ENCODE results near the gene MIGA2.
A peak's percentile ranks its signal among the peaks of the same experiment; 100 is the strongest.

MIGA2 gene

DNA sequence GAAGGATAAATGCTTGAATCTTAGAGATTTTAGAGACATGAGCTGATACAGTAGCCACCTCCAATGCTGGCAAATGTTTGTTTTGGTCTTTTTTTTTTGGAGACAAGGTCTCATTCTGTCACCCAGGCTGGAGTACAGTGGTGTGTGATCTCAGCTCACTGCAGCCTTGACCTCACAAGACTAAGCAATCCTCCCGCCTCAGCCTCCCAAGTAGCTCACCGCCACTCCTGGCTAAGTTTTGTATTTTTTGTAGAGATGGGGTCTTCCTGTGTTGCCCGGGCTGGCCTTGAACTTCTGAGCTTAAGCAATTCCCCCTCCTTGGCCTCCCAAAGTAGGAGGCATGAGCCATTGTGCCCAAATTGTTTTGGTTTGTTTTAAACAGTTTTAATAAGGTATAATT, 37.7 kb downstream of the MIGA2 start:
- no peak for DNase-seq (ENCODE audit: low spot score)

DNA sequence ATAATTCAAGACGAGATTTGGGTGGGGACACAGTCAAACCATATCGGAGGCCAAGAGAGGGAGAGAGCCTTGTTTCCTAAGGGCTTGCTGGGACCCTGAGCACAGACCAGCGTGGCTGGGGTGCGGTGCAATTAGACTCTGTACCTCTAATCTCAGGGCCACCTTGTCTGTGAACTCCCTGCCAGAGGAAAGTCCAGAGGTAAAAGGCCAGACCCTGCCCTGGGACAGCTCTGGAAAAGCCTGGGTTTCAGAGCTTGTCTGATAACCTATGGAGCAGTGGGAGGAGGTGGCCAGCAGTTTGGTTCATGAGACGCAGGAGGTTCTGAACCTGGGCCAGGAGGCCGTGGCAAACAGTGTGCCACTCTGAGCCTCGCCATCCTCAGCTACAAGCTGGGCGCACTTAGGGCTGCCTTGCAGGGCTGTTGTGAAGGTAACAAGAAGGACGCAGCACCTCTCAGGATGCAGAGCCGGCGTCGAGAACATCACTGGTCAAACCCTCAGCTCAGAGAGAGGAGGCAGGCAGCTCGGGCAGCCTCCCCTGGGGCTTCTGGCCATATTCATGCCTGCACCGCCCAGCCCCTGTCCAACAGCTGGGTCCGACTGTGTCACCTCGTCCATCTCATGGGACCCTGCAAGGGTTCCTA, 39.7 kb downstream of the MIGA2 start:
- DNase-seq (ENCODE audit: low spot score) = no peak

DNA sequence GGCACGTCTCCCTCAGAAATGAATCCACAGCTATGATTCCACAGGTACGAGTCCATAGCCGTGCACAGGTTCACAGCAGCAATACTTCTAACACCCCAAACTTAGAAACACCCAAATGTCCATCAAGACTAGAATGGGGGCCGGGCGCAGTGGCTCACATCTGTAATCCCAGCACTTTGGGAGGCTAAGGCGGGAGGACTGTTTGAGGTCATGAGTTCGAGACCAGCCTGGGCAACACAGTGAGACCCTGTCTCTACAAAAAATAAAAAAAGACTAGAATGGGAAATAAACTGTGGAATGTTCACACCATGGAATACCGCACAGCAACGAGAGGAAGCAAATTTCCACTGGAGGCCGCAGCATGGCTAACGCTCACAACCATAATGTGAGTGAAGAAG, 40.2 kb downstream of the MIGA2 start:
- no peak for DNase-seq (ENCODE audit: low spot score)

DNA sequence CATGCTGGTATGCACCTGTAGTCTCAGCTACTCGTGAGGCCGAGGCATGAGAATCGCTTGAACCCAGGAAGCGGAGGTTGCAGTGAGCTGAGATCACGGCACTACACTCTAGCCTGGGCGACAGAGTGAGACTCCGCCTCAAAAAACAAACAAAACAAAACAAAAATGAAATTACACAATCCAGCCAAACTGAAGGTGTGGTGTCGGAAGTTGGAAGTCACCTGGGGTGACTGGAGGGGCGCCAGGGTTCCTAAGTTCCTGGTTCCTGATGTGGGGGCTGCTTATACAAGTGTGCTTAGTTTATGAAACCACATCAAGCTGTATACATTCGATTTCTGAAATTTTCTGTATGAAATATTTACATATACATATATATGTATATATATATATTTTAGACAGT, 40.8 kb downstream of the MIGA2 start:
- DNase-seq (ENCODE audit: low spot score) = no peak

DNA sequence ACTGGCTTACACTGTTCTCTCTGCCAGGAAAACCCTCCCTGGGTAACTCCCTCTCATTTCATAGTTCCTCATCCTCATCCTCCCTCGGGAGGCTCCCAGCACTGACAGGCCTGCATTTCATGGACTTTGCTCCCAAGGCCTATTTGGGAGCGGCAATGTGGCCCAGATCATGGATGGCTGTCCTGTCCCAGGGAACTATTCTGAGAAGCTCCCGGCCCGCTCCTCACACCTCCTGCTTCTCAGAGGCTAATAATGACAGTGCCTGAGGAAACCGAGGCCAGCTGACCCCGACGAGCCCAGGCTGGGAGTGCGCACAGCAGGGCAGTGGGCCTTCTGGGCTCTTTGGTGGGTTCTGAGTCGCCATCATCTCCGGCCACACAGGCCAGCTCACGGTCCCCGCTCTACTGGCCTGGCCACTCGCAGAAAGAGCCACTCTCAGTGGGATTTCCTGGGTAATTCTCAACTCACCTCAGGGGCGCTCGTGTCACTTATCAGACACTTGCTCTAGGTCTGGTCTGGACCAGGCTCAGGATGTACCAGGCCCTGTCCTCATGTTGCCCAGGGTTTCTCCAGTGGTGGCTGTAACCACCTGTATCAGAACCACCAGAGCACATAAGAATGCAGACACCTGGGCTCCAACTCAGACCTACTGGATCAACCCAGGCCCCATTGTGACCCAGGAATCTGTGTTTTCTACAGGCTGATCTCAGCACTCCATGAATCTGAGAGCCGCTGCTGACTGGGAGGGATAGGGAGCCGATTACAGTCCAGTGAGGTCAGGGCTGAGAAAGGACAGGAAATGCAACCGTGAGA, 42.5 kb downstream of the MIGA2 start:
- DNase-seq (ENCODE audit: low spot score) = no peak

DNA sequence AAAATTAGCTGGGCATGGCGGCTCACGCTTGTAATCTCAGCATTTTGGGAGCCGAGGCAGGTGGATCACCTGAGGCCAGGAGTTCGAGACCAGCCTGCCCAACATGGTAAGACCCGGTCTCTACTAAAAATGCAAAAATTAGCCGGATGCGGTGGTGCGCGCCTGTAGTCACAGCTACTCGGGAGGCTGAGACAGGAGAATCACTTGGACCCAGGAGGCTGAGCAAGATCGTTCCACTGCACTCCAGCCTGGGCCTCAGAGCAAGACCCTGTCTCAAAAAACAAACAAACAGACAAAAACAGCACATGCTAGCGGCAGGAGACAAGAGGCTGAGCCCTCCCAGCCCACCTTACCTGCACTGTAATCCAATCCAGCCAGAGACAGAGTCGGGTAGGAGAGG, 43.4 kb downstream of the MIGA2 start:
- DNase-seq (ENCODE audit: low spot score) = no peak

DNA sequence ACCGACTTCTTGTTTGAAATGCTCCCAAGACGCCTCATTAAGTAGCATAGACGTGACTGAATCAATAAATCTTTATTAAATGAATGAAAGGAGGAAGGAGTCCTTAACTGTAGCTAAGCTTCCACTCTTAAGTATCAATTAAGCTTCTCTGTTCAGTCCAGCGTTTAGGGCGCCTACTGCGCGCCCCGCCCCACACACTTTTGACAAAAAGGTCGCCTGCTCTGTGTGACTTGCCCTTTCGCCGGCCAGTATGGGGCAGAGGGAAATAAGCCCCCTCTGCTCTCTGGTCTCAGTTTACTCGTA, 43.8 kb downstream of the MIGA2 start:
- no peak for DNase-seq (ENCODE audit: low spot score)

DNA sequence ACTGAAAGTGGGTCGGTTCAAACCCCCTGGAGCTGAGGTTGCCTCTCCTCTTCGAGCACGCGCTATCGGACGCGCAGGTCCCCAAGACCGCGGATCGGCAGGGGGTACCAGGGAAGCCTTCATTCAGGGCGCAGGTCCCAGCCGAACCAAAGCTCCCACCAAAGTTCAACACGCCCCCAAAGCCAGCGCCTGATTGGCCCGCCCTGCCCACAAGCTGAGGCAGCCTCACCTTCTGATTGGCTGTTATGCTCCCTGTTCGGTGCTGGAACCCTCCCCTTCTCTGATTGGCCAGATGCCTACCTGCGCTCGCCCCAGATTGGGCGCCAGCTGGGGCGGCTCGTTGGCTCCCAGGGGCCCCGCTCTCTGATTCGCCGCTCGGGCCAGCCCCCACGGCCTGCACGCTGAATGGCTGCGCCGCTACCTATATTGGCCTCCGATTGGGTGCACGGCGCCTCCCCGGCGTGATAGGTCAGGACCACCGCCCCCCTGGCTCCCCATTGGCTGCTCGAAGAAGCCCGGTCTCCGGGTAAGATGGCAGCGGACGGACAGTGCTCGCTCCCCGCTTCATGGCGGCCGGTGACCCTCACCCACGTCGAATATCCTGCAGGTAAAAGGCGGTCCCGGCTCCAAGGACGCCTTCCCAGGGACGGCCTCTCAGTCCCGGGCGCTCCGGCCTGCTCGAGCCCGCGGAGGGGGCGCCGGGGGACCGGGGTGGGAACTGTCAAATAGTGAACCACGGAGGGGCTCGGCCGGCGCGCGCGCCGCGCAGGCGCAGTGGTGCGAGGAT, 44.4 kb downstream of the MIGA2 start, which contains the start of gene DOLPP1:
Gene DOLPP1 (plus strand): TSS at position 511 of the 787 bp plus-strand sequence. CDS start 21 bp downstream, at position 532.
- DNase-seq (ENCODE audit: low spot score) = peak; percentile 99

DNA sequence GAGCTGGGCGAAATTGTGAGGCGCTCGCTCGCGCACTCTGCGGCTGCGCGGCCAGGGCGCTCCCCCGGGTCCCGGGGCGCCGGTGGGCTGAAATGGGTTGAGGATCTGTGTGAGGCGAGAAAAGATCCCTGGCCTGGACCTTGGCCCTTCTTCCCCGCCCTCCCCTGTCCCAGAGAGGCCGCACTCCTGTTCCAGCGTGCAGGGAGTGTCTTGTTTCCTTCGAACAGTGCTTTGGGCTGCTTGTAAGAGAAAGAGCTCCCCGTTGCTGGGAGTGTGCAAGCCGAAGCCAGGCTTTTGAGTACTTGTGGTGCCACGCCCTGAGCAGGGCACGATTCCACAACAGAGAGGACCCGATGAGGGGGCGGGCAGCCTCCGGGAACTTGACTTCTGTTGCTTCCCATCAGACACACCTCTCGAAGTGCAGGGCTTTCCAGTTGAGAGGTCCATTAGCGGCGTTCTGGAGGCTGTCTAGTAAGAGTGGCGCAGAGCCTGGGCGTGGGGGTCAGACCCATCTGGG, 45.0 kb downstream of the MIGA2 start:
- DNase-seq (ENCODE audit: low spot score) = peak; percentile 66

DNA sequence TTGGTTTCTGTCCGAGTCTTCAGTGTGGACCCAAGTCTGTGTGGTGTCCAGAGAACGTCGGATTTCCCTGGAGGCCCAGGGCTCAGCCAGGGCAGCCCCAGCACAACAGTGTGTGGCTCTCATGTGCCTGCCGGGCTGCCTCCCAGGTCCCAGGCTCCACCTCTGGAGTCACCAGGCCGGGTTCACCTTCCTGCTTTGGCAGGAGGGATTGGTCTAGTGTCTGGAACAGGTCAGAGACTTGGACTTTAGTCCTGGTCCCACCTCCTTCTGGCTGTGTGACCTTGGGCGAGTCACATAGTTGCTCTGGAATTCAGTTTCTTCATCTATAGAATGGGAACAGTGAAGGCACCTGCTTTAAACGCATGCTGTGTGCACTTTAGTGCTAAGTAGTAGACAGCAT, 47.7 kb downstream of the MIGA2 start:
- DNase-seq (ENCODE audit: low spot score) = no peak

DNA sequence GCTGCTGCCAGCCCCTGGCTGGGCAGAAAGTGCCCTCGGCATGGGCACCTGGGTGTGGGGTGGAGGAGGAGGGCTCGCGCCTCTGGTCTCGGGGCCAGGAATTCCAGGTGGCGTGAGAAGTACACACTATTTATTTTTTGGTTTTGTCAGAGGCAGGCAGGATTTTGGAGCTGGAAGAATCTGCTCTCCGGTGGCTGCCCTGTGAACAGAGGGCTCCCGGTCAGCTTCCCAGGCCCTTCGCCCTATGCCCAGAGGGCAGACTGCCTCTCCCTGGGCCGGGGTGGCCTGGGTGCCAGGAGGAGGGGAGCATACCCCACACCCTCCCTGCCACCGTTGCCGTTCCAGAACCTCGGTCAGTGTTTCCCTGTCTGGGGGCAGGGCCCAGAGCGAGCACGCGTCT, 52.8 kb downstream of the MIGA2 start:
- no peak for DNase-seq (ENCODE audit: low spot score)

DNA sequence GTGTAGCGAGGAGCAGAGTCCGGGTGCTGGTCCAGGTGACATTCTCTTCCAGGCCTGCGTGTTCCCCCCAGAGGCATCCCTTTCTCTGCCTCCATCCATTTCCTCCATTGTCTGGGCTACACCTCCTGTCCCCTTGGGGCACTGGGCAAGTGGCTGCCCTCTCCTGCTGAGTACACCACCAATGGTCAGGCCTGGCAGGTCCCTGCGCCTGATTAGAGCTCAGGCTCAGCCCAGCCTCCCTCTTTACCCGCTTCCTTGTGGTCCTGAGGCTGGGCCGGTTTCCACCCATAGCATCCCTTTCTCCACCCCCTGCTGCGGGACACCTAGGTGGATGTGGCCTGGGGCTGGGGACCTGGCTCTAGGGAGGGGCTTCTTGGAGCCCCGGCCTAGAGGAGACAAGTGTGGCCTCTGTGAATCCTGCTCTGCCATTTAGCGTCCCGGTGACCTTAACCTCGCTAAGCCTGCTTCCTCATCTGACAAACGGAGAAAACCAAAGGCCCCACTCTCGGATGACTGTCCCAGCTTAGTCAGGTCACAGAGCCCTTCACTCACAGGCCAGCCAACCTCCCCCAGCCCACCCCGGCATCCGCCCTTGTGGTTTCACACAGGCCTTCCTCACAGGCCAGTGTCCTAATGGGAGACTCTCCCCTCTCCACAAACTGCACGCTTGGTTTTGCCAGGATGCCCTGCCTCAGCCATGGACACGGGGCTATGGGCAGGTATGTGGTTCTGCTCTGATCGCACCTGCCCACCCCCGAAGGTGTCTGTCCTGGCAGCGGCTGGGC, 57.4 kb downstream of the MIGA2 start:
- no peak for DNase-seq (ENCODE audit: low spot score)

DNA sequence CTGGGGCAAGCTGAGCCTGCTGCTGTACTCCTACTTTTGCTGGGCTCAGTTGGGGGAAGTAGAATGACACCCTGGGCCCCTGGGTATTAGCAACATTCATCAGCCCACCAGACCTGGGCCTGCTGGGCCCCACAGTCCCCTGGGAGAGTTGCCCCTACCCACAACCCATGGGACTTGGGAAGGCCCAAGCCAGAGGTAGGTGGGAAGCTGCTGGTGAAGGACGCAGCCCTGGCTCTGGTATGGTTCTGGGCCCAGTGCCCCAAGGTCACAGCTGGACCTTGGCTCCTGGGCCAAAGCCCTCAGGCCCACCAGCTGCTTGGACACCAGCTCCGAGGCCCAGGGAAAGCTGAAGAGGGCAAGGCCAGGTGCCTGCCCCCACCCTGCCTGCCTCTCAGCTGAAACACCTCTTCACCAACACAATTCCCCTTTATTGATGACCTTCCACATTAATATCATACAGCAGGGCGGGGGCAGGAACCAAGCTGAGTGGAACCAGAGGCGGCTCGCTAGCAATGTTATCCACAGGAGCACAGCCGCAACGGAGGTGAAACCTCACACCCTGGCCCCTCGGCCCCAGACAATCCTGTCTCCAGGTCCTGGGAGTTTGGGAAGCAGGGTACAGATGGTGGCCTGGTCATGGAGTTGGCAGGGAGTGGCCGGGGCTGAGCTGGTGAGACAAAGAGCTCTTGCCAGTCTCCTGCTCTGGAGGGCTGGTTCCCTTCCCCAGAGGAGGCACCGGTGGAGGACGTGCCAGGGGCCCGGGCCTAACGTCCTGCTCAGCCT, 58.2 kb downstream of the MIGA2 start:
- no peak for DNase-seq (ENCODE audit: low spot score)

DNA sequence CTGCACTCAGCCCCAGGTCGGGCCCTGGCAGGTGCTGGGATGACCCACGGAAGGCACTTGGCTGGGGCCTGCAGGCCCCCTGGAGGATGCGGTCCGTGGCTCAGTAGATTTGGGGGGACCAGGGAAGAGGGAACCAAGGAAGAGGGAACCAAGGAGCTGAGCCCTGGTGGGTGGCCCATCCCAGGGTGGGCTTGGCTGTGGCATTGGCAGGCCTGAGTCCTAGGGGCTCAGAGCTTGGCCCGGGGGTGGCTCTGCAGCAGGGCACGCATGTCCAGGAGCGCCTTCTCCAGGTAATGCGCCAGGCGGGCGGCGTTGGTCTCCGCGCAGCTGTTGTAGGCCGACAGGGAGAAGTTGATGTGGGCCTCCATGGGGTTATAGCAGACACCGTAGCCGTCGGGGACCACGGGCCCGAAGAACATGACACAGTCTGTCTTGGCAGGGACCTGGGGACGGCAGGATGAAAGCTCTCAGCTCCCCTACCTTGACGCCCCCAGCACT, 58.8 kb downstream of the MIGA2 start:
- DNase-seq (ENCODE audit: low spot score) = no peak

DNA sequence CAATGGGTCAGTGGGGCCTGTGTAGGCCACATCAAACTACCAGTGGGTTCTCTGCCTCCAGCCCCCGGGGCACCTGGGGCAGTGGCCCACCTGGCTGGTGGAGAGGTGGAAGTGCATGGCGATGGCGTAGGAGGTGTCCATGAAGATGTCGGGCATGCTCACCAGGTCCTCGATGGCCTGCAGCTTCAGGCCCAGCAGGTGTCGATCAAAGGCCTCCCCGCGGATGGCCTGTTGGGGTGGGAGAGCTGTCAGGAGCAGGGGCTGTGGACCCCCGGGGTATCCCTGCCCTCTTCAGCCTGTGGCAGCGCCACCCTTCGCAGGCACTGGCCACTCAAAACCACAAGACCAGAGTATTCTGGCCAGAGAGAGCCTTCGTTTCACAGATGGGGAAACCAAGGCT, 59.5 kb downstream of the MIGA2 start:
- no peak for DNase-seq (ENCODE audit: low spot score)

DNA sequence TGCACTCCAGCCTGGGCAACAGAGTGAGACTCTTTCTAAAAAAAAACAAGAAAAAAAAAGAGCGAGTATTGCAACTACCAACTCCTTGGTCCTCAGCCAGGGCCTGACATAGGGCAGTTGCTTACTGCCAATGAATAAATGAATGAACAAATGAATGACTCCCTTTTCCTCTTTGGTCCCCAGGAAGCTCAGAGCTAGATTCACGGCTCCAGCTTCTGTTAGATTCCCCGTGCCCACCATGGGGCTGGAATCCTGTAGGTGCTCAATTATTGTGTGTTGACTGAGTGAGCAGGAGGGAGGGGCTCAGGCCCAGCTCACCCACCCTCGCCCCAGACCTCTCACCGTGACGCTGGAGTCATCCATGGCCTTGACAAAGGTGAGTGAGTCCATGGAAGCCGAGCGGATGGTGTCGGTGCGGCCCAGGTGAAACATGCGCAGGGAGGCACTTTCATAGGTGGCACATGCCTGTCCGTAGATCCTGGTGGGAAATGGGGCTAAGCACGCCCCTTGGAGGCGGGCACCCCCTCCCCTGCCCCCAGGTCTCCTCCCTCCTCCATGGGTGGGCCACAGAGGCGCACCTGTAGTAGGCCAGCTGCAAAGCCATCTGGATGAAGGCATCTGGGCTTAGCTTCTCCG, 61.4 kb downstream of the MIGA2 start:
- DNase-seq (ENCODE audit: low spot score) = no peak

DNA sequence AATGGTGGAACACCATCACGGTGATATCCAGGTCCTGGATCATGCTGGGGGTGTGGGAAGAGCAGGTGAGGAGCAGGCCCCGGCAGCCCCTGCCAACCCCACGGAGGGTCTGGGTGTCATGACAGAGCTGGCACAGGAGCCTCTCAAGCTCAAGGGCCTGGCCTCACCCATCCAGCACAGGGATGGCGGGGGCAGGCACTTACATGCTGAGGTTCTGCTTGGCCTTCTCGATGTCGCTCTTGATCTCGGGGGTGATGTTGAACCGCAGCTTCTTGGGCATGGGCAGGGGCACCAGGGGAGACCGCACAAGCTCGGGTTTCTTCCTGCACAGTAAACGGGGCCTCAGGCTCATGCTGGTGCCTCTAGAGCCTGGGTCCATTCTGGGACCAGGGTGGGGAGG, 61.9 kb downstream of the MIGA2 start:
- no peak for DNase-seq (ENCODE audit: low spot score)

DNA sequence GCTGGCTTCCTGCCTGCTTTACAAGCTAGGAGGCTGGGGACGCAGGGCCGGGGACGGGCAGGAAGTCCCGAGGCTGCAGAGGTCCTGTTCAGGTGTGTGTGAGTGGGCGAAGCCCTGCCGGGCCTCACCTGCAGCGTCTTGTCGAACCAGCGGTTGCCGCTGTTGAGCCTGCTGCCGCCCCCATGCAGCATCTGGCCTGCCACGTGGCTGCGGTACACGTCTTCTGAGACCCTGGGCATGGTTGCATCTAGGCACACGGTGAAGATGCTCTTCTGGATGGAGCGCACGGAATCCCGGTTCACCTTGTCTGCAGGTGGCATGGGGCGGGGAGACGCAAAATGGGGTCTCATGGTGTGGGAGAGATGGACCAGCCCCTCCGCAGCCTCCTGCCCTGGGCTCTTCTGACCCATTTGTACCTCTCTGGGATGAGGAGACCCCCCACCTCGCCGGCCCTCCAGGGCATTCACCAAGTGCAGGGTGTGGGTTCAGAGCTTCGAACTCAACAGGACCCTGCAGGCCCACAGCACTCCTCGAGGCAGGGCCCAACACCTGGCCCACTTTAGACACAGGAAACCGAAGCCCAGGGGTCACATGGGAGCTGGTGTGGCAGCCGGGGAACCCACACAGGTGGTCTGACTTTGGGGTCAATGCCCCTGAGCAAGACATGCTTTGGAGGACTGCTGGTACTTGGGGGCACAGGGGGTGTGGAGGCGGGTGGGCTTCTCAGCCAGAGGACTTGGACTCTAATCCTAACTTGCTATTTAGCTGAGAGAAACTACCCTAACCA, 64.2 kb downstream of the MIGA2 start:
- DNase-seq (ENCODE audit: low spot score) = no peak

DNA sequence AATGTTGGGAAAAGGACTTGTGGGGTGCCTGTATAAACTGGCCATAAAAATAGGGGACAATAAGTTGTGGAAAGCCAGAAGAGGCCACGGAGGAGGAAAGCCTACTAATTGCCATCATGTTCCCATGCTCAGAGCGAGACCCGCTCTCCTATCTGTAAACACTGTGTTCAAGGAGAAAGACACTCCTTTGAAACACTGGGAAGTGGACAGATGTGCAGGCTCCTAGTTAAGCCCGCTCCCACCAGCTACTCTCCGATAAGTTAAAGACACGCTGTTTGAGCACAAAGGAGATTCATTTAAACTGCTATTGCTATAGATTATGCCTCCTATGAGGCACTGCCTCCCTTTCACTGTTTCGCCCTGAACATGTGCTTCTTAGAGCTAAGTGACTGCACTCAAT, 64.9 kb downstream of the MIGA2 start:
- no peak for DNase-seq (ENCODE audit: low spot score)

DNA sequence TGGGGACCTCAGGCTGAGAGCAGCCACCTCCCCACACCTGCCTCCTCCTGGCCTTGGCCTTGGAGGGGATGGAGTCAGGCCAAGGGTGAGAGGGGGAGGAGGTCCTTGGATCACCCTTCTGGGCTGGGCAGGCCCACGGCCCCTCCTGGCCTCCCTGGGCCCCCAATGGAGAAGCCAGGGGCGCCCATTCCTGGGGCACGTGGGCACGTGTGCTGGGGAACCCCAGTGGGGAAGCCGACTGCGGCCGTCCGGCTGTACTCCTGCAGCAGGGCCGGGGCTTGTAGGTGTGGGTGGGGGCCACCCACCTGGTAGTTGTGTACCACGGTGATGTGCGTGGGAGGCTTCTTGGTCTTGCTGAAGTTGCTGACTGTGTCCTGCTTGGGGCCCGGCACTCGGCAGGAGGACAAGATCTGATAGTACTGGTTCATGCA, 65.7 kb downstream of the MIGA2 start:
- DNase-seq (ENCODE audit: low spot score) = no peak

Data from hematopoietic multipotent progenitor cell treated with erythropoietin and hydrocortisone succinate and interleukin-3 and kit ligand, for 15 days (in vitro differentiated cells).